HG03066 (cell line): Measurements from ENCODE around the gene TTN.
A peak's percentile ranks its signal among the peaks of the same experiment; 100 is the strongest.

Source experiments
- ATAC-seq: cut with Tn5 transposase; IDR thresholded peaks from one replicate; pipeline ENCODE4 v1.9.1; 2021; ENCODE audit warnings: low read depth; ENCODE audit not compliant: unreplicated experiment

TTN gene

GRCh38 chr2:178807227-178808008 is at the start of gene TTN:
Gene TTN (minus strand): TSS chr2:178807423. CDS start chr2:178804642, 2,781 bp downstream.
- no peak for ATAC-seq

GRCh38 chr2:178855151-178855550 is 47.9 kb upstream of the TTN start:
- no peak for ATAC-seq

- ATAC-seq, result no peak
Observed at GRCh38 chr2:178848335-178848734, 41.1 kb upstream of the TTN start.

GRCh38 chr2:178846458-178846802 is 39.2 kb upstream of the TTN start:
- no peak for ATAC-seq

- no peak for ATAC-seq
Observed at GRCh38 chr2:178845566-178846457, 38.6 kb upstream of the TTN start.

- ATAC-seq, result no peak
Observed at GRCh38 chr2:178844701-178845100, 37.5 kb upstream of the TTN start.

- ATAC-seq, result no peak
Observed at GRCh38 chr2:178844269-178844668, 37.0 kb upstream of the TTN start.

GRCh38 chr2:178843697-178844096 is 36.5 kb upstream of the TTN start:
- no peak for ATAC-seq

- no peak for ATAC-seq
Observed at GRCh38 chr2:178836807-178837206, 29.6 kb upstream of the TTN start.

- no peak for ATAC-seq
Observed at GRCh38 chr2:178834086-178834485, 26.9 kb upstream of the TTN start.

- no peak for ATAC-seq
Observed at GRCh38 chr2:178833382-178833781, 26.2 kb upstream of the TTN start.

- ATAC-seq, result no peak
Observed at GRCh38 chr2:178830451-178830850, 23.2 kb upstream of the TTN start.

GRCh38 chr2:178829981-178830380 is 22.8 kb upstream of the TTN start:
- no peak for ATAC-seq

- ATAC-seq, result no peak
Observed at GRCh38 chr2:178829299-178829960, 22.2 kb upstream of the TTN start.

- no peak for ATAC-seq
Observed at GRCh38 chr2:178828486-178828881, 21.3 kb upstream of the TTN start.

- ATAC-seq, result no peak
Observed at GRCh38 chr2:178827739-178828485, 20.7 kb upstream of the TTN start.

- no peak for ATAC-seq
Observed at GRCh38 chr2:178827111-178827510, 19.9 kb upstream of the TTN start.

GRCh38 chr2:178825183-178825582 is 18.0 kb upstream of the TTN start:
- no peak for ATAC-seq

- no peak for ATAC-seq
Observed at GRCh38 chr2:178824181-178824580, 17.0 kb upstream of the TTN start.

- ATAC-seq, result peak; percentile 96
Observed at GRCh38 chr2:178819992-178820391, 12.8 kb upstream of the TTN start.
